HG02610 (cell line): ENCODE results near the gene TPP1.

Experiments
- ATAC-seq: cut with Tn5 transposase; IDR thresholded peaks from one replicate; pipeline ENCODE4 v1.9.1; 2021; ENCODE audit warnings: mild to moderate bottlenecking, moderate library complexity; ENCODE audit not compliant: unreplicated experiment

The TPP1 gene

GRCh38 chr11:6566704-6567370 is 52.4 kb downstream of the TPP1 start:
- no peak for ATAC-seq

DNA sequence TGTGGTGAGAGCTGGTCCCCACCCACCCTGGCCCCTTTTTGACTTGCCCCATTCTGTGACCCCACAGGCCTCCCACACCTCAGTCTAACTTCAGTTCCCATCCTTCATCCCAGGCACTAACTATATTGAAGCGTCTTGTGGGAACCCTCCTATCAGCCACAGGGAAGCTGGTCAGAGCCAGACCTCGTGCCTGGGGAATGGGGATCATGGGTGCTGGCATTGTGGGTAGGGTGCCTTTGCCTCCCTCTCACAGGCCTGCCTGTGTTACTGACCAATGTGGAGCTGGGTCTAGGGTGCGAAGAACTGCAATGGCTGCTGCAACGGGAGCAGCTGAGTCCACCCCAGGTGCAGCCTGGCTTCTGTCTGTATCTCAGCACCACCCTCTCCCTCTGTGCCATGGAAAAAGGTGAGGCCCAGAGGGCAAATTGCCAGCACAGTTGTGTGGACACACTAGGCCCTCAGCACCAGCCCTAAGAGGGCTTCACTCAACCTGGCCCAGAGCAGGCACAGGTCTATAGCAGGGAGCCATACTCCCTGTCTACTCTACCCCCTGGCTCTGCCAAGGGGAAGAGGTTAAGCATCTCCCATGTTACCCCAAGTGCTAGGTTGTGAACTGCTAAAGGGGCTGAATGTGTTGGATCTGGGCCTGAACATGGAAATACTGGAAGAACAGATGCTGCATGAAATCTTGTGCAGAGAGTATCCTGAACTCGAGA is 53.1 kb downstream of the TPP1 start:
- ATAC-seq, result no peak

DNA sequence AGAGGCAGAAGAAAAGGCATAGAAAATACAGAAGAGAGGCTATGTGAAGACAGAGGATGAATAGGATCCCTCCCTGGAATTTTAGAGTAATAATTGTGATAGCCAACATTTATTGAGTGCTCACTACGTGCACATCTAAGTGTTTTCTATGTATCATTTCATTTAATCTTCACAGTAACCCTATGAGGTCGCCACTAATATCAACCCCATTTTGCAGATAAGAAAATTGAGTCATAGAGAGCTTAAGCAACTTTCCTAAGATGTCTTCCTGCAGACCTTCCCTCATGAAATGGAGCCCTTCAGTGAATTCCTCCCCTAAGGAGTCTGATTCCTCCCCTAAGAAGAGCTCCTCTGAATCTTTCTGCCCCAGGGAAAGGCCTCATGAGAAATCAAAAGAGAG is 53.9 kb downstream of the TPP1 start:
- ATAC-seq, result no peak

- no peak for ATAC-seq
These were observed 55.6 kb downstream of the TPP1 start for GRCh38 chr11:6563667-6564066.

- no peak for ATAC-seq
These were observed 56.1 kb downstream of the TPP1 start for GRCh38 chr11:6563121-6563619.
